GM21619 (cell line): Measurements from ENCODE around the gene TMEM202.
"Not testable (repeated sequence)": the region's sequence is repeated elsewhere in the genome, so short reads cannot be mapped to it uniquely, and the experiment has no call there.

Source experiments
- ATAC-seq: cut with Tn5 transposase; IDR thresholded peaks from one replicate; pipeline ENCODE4 v1.9.1; 2021; ENCODE audit not compliant: unreplicated experiment

The TMEM202 gene

DNA sequence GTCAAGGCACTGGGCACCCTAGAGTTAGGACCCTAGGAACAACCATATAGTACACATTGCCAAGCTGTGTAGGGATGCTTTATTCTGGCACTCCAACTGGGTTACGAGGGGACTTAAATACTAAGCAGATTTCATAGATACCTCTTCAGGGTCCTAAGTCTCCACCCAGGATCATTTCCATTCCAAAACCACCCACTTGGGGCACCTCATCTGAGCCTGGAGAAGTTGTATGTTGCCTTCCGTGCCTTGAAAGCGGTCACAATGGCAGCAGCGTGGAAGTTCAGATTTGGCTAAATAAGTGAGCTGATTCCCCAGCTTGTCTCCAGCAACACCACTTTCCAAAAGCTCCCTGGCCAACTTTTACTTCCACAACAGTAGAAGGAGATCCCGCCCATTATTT is 4.6 kb downstream of the TMEM202 start:
- ATAC-seq, result no peak

DNA sequence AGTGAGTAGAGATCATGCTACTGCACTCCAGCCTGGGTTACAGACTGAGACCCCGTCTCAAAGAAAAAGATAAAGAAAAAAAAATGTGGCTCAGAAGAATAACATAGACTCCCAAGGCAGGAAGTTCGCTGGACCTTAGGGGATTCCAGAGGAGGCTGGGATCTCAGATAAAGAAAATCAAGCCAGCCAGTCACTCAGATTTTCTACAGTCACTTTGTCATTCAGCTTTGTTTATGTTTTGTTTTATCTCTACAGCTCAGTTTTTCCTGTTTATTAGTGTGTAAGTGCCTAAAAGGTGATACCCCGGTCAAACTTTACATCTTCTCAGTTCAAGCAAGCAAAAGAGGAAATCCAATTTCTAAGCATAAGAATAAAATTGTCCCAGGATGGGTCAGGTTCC is 6.3 kb downstream of the TMEM202 start:
- ATAC-seq, result no peak

DNA sequence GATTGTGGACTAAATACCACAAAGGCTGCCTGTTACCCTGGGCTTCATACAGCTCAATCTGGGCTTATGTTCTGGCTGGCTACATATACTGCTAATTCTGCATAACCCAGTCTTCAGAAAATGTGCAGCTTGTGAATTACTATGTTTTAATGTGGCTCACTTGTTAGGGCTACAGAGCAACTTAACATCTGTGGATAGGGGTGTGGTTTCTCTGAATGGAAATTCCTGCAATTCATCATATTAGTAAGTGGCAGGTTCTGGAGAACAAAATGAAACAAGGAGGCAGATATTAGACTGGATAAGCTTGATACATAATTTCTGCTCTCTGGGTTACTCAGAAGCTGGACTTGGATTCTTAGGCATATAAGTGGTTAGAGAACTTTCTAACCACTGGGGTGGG is 6.7 kb downstream of the TMEM202 start:
- no peak for ATAC-seq

DNA sequence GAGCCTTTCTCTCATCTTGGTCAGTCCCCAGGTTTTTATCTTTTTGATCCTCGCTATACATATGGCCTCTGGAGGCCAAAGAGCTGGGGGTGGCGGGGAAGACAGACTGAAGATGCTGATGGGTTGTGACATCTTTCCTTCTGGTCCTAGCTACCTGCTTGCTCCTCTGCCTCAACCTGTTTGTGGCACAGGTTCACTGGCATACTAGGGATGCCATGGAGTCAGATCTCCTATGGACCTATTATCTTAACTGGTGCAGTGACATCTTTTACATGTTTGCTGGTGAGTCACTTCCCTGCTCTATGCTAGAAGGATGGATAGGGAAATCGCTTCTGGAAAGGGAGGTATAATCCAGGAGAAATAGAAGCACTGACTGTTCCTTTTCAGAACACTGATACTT is 8.8 kb downstream of the TMEM202 start:
- no peak for ATAC-seq

DNA sequence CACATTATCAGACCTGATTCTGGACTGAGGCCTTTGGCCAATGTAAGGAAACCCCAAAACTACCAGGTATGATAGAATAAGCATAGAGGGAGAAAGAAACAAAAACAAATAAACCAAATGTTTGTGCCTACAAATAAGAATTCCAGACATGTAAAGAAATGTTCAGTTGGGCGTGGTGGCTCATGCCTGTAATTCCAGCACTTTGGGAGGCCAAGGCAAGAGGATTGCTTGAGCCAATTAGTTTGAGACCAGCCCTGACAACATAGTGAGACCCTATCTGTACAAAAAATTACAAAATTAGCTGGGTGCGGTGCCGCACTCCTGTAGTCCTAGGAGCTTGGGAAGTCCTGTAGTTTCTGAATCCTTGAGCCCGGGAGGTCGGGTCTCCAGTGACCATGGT is 13.0 kb downstream of the TMEM202 start:
- no peak for ATAC-seq

DNA sequence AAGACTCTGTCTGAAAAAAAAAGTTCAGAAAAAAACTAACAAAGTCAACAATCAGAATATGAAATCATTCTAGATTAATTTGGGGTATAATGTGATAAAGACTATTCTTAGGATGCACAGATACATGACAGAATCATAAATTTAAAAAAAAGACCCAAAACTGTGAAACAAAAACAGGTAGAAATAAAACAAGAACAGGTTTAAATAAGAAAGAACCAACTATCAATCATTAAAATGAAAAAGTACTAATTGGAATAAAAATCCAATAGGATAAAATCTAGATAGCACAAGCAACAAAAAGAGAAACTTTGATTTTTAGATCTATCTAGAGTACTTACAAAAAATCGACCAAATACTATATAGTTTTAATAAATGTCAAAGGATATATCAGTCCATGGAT is 13.4 kb downstream of the TMEM202 start:
- no peak for ATAC-seq

DNA sequence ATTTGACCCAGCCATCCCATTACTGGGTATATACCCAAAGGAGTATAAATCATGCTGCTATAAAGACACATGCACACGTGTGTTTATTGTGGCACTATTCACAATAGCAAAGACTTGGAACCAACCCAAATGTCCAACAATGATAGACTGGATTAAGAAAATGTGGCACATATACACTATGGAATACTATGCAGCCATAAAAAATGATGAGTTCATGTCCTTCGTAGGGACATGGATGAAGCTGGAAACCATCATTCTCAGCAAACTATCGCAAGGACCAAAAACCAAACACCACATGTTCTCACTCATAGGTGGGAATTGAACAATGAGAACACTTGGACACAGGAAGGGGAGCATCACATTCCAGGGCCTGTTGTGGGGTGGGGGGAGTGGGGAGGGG is 15.2 kb downstream of the TMEM202 start:
- not testable (repeated sequence) for ATAC-seq

DNA sequence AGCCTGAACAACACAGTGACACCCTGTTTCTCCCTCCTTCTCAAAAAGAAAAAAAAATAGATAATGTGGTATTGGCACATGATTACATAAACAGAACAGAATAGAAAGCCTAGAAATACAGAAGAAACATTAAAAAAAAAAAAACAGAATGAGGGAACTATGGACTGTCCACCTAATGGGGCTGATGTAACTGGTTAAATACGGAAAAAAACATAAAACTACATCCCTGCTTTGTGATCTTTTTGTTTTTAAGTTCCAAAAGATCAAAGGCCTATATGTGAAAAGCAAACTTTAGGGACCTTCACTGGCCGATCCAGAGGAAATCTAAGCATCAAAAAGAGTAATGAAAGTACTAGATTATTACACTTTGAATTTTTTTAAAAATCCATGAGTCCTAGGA is 17.2 kb downstream of the TMEM202 start:
- ATAC-seq, result no peak

DNA sequence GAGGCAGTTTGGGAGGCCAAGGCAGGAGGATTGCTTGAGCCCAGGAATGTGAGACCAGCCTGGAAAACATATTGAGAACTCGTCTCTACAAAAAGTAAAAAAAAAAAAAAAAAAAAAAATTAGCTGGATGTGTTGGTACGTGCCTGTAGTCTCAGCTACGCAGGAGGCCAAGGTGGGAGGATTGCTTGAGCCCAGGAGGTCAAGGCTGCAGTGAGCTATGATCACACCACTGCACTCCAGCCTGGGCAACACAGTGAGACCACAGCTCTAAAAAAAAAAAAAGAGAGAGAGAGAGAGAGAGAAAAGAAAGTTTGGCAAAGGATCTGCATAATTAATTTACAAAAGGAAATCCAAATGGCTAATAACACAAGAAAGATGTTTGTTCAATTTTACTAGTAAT is 21.7 kb downstream of the TMEM202 start:
- not testable (repeated sequence) for ATAC-seq

DNA sequence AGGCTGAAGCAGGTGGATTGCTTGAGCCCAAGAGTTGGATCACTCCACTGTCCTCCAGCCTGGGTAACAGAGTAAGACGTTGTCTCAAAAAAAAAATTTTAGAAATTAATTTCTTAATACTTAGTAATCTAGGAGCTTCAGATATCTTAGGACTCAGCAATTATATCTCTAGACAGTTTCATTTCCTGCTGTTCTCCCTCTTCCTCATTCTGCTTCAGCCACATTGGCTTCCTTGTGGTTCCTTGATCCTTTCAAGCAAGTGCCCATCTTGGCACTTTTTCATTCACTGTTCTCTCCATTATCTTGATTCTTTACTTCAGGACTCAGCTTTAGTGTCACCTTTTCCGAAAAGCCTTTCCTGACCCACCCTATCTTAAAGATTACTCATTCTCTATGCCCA is 22.5 kb downstream of the TMEM202 start:
- ATAC-seq, result no peak

DNA sequence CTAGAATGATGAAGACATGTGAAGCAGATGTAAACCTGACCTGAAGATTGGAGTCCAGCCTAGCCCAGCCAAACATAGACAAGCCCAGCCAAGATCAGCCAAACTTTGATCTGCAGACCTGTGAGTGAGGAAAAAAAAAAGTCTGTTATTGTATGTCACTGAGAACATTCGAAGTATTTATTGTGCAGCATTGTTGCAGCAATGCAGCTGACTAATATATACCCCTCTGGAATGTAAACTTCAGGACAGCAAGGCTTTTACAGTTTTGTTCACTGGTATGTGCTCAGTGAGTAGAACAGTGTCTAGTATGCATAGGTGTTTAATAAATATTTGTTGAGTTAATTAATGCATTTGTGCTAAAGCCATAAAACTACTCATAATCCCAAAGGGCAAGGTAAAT is 23.4 kb downstream of the TMEM202 start:
- no peak for ATAC-seq

DNA sequence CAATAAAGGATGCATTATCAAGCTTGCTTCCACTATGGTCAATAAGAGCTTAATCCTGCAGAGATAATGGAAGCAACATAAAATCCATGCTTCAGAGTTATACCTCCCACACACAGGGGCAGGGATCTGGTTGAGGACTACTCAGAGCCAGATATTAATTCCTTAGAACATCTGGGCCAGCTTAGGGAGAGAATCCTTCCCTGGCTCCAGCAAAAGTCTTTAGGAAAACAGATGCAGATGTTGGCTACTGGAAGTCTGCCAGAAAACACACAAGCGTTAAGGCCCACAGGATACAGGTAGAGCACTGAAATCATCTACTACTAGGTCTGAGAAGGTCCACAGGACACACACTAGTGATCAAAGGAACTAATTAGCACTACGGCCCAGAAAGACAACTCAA is 25.2 kb downstream of the TMEM202 start:
- ATAC-seq, result no peak

DNA sequence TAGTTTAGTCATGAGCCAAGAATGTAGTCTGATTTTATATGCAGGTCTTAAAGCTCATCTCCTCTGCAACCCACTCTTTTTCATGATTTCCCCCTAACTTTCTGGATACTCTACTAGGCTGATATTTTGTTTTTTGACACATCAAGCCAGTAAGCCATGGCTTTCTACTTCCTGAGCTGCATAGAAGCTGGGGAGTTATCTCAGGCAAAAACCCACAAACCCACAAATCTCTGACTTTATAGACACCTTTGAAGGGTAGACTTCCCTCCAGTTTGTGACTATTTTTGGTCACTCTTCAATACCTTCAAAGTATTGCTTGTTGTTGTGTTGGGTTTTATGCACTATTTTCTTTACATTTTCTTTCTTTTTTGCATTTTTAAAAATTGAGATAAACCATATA is 28.6 kb downstream of the TMEM202 start:
- no peak for ATAC-seq

DNA sequence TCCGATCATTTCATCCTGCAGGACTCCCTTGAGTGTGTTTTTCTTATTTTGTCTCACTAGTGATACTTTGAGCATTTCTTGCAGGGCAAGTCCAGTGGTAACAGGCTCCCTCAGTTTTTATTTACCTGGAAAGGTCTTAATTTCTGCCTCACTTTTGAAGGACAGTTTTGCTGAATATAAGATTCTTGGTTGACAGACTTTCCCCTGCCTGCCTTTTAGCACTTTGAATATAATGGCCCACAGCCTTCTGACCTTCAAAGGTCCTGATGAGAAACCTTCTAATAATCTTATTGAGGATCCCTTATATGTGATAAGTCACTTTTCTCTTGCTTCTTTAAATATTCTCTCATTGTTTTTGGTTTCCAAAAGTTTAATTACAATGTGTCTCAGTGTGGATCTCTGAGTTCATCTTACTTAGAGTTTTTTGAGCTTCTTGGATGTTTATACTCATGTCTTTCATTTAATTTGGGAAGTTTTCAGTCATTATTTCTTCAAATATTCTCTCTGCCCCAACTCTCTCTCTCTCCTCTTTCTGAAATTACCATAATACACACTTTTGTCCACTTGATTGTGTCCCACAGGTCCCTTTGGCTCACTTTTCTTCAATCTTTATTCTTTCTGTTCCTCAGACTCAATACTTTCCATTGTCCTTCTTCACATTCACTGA is 39.7 kb downstream of the TMEM202 start:
- ATAC-seq, result no peak

DNA sequence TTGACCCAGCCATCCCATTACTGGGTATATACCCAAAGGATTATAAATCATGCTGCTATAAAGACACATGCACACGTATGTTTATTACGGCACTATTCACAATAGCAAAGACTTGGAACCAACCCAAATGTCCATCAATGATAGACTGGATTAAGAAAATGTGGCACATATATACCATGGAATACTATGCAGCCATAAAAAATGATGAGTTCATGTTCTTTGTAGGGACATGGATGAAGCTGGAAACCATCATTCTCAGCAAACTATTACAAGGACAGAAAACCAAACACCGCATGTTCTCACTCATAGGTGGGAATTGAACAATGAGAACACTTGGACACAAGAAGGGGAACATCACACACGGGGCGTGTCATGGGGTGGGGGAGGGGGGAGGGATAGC is 44.7 kb downstream of the TMEM202 start:
- ATAC-seq, result not testable (repeated sequence)

DNA sequence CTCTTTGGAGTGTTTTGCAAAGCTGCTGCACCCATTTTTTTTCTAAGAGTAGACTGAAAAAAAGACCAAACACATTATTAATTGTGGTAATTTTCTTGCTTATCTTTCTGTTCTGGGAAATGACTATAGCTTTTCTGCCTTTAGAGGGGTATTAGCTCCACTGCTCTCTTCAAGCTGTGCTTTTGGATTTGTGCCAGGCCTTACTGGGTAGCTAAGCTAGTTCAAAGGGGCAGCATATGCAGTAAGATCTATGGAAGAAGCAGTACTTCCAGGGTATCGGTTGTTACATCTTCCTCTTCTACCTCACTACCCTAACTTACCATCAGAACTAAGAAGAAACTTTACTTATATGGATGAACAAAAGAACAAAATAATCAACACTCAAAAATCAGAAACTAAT is 47.3 kb downstream of the TMEM202 start:
- ATAC-seq, result no peak

DNA sequence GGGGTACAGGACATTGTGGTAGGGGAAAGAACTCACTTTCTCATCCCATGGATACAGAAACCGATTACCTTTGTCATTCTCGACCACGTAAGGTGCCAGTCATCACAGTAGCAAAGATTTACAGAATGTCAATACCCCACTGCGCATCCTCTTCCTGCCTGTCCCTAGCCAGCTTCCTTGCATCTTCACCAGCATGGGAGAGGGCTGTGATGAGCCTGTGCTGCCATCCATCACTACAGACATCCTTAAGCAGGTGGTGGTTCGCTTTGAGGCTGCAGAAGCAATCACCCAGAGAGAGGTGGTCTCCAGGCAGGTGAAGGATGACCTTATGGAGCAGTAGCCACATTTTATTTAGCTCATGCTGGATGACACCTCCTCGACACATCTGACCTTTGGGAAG is 52.7 kb downstream of the TMEM202 start:
- ATAC-seq, result no peak

DNA sequence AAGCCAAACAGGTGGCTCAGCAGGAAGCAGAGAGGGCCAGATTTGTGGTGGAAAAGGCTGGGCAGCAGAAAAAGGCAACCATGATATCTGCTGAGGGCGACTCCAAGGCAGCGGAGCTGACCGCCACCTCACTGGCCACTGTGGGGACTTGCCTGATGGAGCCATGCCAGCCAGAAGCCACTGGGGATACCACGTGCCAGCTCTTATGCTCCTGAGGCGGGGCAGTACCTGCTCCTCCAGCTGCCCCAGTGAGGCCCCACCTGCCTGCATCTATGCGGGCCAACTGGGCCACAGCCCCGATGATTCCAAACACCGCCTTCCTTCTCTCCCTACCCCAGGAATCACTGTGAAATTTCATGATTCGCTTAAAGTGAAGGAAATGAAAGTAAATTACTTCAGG is 53.1 kb downstream of the TMEM202 start:
- no peak for ATAC-seq

DNA sequence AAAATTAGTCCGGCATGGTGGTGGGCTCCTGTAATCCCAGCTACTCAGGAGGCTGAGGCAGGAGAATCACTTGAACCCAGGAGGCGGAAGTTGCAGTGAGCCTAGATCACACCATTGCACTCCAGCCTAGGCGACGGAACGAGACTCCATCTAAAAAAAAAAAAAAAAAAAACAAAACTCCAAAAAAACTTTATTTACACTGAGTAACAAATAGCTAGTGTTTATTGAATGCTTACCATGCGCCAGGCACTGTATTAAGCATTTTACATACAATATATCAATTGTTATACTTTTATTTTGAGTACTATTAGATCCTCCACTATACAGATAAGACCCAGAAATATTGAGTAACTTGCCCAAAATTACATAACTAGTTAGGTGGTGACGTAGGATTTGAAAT is 58.6 kb downstream of the TMEM202 start:
- no peak for ATAC-seq
